RCC 7860 (cell line): ENCODE data around the gene THUMPD2.

Experiments used
- DNase-seq: peaks from one replicate; pipeline ENCODE4 v3.0.0-alpha.2; 2015; ENCODE audit warnings: low spot score
- FAIRE-seq: peaks from 2 replicates; lab custom pipeline; 2012; peaks lifted over from hg19 to GRCh38; lab: Jason Lieb, UNC

The THUMPD2 gene

GRCh38 chr2:39719317-39719716, 59.7 kb downstream of the THUMPD2 start:
- FAIRE-seq = no peak
- no peak for DNase-seq

- no peak for FAIRE-seq
Measured at GRCh38 chr2:39718483-39718882, 60.6 kb downstream of the THUMPD2 start.

GRCh38 chr2:39717067-39717466, 62.0 kb downstream of the THUMPD2 start:
- no peak for FAIRE-seq
- DNase-seq = no peak

More at GRCh38 chr2:39718483-39718882, 60.6 kb downstream of the THUMPD2 start:
- DNase-seq = no peak

- FAIRE-seq (no peak), DNase-seq (no peak)
Measured at GRCh38 chr2:39715822-39716221, 63.2 kb downstream of the THUMPD2 start.

- no peak for DNase-seq
- FAIRE-seq = no peak
Measured at GRCh38 chr2:39715095-39715494, 64.0 kb downstream of the THUMPD2 start.

GRCh38 chr2:39712953-39713352, 66.1 kb downstream of the THUMPD2 start:
- FAIRE-seq (no peak), DNase-seq (no peak)

- FAIRE-seq (no peak), DNase-seq (no peak)
Measured at GRCh38 chr2:39710807-39711206, 68.3 kb downstream of the THUMPD2 start.

GRCh38 chr2:39708003-39708402, 71.1 kb downstream of the THUMPD2 start:
- DNase-seq (no peak), FAIRE-seq (no peak)

- DNase-seq = no peak
- FAIRE-seq = no peak
Measured at GRCh38 chr2:39706945-39707344, 72.1 kb downstream of the THUMPD2 start.

GRCh38 chr2:39706312-39706711, 72.7 kb downstream of the THUMPD2 start:
- FAIRE-seq (no peak), DNase-seq (no peak)

- no peak for DNase-seq
- no peak for FAIRE-seq
Measured at GRCh38 chr2:39705638-39706037, 73.4 kb downstream of the THUMPD2 start.

- no peak for FAIRE-seq
- DNase-seq = no peak
Measured at GRCh38 chr2:39704540-39704939, 74.5 kb downstream of the THUMPD2 start.

- DNase-seq = no peak
- no peak for FAIRE-seq
Measured at GRCh38 chr2:39703181-39703872, 75.7 kb downstream of the THUMPD2 start.

GRCh38 chr2:39701137-39701536, 77.9 kb downstream of the THUMPD2 start:
- no peak for FAIRE-seq
- no peak for DNase-seq

- FAIRE-seq (no peak), DNase-seq (no peak)
Measured at GRCh38 chr2:39697454-39697853, 81.6 kb downstream of the THUMPD2 start.

GRCh38 chr2:39696838-39697237, 82.2 kb downstream of the THUMPD2 start:
- no peak for FAIRE-seq
- DNase-seq = no peak

- no peak for FAIRE-seq
- peak; percentile 36 for DNase-seq
Measured at GRCh38 chr2:39696101-39696553, 82.9 kb downstream of the THUMPD2 start.

GRCh38 chr2:39693245-39693644, 85.8 kb downstream of the THUMPD2 start:
- FAIRE-seq (no peak), DNase-seq (no peak)

- DNase-seq (no peak), FAIRE-seq (no peak)
Measured at GRCh38 chr2:39689876-39690275, 89.2 kb downstream of the THUMPD2 start.

- DNase-seq = no peak
- no peak for FAIRE-seq
Measured at GRCh38 chr2:39689272-39689841, 89.7 kb downstream of the THUMPD2 start.

- FAIRE-seq (no peak), DNase-seq (no peak)
Measured at GRCh38 chr2:39688181-39688580, 90.9 kb downstream of the THUMPD2 start.

- FAIRE-seq (no peak), DNase-seq (no peak)
Measured at GRCh38 chr2:39686456-39686855, 92.6 kb downstream of the THUMPD2 start.
